H9 (cell line): Measurements from ENCODE around the gene KCNMA1. TPM values are rescaled to one million over a fixed set of nuclear protein-coding genes. Genes with fewer than 3 reads are reported as not detected.

ENCODE experiments used
- DNase-seq: peaks from one replicate; pipeline ENCODE4 v3.0.0-alpha.2; 2017
- H2AFZ ChIP-seq: one replicate; pipeline ENCODE4 v1.6.1; 2013; ENCODE audit warnings: mild to moderate bottlenecking, low read length, control low read depth, moderate library complexity
- H2AK5ac ChIP-seq: 2 replicates; pipeline ENCODE4 v1.6.1; 2013; ENCODE audit warnings: low read length, control low read depth, mixed read lengths; ENCODE audit not compliant: insufficient read length
- H2BK120ac ChIP-seq: one replicate; pipeline ENCODE4 v1.6.1; 2013; ENCODE audit warnings: low read depth, mild to moderate bottlenecking, low read length, control low read depth, inconsistent platforms; ENCODE audit not compliant: poor library complexity, severe bottlenecking
- H2BK12ac ChIP-seq: 2 replicates; pipeline ENCODE4 v1.6.1; 2013; ENCODE audit warnings: low read length, control low read depth, mixed read lengths, low read depth; ENCODE audit not compliant: insufficient read length
- H2BK15ac ChIP-seq: 2 replicates; pipeline ENCODE4 v1.6.1; 2013; ENCODE audit warnings: low read depth, low read length, control low read depth
- H2BK20ac ChIP-seq: one replicate; pipeline ENCODE4 v1.6.1; 2013; ENCODE audit warnings: low read depth, mild to moderate bottlenecking, low read length, control low read depth, inconsistent platforms; ENCODE audit not compliant: poor library complexity, severe bottlenecking
- H2BK5ac ChIP-seq: 2 replicates; pipeline ENCODE4 v1.6.1; 2013; ENCODE audit warnings: low read length, control low read depth, mixed read lengths; ENCODE audit not compliant: insufficient read length
- H3K14ac ChIP-seq: 2 replicates; pipeline ENCODE4 v1.6.1; 2013; ENCODE audit warnings: low read length, control low read depth; ENCODE audit not compliant: insufficient read depth
- H3K18ac ChIP-seq: 2 replicates; pipeline ENCODE4 v1.6.1; 2013; ENCODE audit warnings: low read depth, mild to moderate bottlenecking, mixed read lengths, low read length, control low read depth; ENCODE audit not compliant: insufficient read length
- H3K23ac ChIP-seq: 2 replicates; pipeline ENCODE4 v1.6.1; 2013; ENCODE audit warnings: low read length, control low read depth, mixed read lengths, low read depth; ENCODE audit not compliant: insufficient read length
- H3K23me2 ChIP-seq: 2 replicates; pipeline ENCODE4 v1.6.1; 2013; ENCODE audit warnings: low read depth, mild to moderate bottlenecking, mixed read lengths, low read length, control low read depth; ENCODE audit not compliant: insufficient read length, poor library complexity, severe bottlenecking
- H3K27ac ChIP-seq: 2 replicates; pipeline ENCODE4 v1.5.1; 2013; ENCODE audit warnings: low read length, control low read depth, mixed read lengths, low read depth; ENCODE audit not compliant: insufficient read length
- H3K27me3 ChIP-seq: 2 replicates; pipeline ENCODE4 v1.6.1; 2013; ENCODE audit warnings: low read length, control low read depth, inconsistent platforms; ENCODE audit not compliant: insufficient read depth
- H3K4ac ChIP-seq: 2 replicates; pipeline ENCODE4 v1.6.1; 2013; ENCODE audit warnings: low read depth, mild to moderate bottlenecking, control low read depth, inconsistent platforms, low read length, moderate library complexity
- H3K4me1 ChIP-seq: 2 replicates; pipeline ENCODE4 v1.6.1; 2013; ENCODE audit warnings: low read length, control low read depth, inconsistent platforms; ENCODE audit not compliant: insufficient read depth
- H3K4me2 ChIP-seq: 2 replicates; pipeline ENCODE4 v1.6.1; 2013; ENCODE audit warnings: low read length, control low read depth, mixed read lengths; ENCODE audit not compliant: insufficient read length, insufficient read depth
- H3K56ac ChIP-seq: 2 replicates; pipeline ENCODE4 v1.6.1; 2013; ENCODE audit warnings: low read depth, mild to moderate bottlenecking, mixed read lengths, low read length, control low read depth; ENCODE audit not compliant: insufficient read length
- H3K79me1 ChIP-seq: 2 replicates; pipeline ENCODE4 v1.6.1; 2013; ENCODE audit warnings: low read depth, mild to moderate bottlenecking, moderate library complexity, low read length, control low read depth, inconsistent platforms; ENCODE audit not compliant: insufficient read depth, poor library complexity, severe bottlenecking
- H3K79me2 ChIP-seq: 2 replicates; pipeline ENCODE4 v1.6.1; 2013; ENCODE audit warnings: low read length, control low read depth, inconsistent platforms; ENCODE audit not compliant: insufficient read depth
- H3K9ac ChIP-seq: 2 replicates; pipeline ENCODE4 v1.6.1; 2013; ENCODE audit warnings: low read length, control low read depth, mixed read lengths; ENCODE audit not compliant: insufficient read length; ENCODE audit errors: extremely low read depth
- H3K9me3 ChIP-seq: one replicate; pipeline ENCODE4 v1.6.1; 2013; ENCODE audit warnings: low read depth, low read length, inconsistent platforms; ENCODE audit not compliant: control insufficient read depth
- H3T11ph ChIP-seq: one replicate; pipeline ENCODE4 v1.6.1; 2013; ENCODE audit warnings: mild to moderate bottlenecking, low read length, control low read depth, inconsistent platforms
- H4K20me1 ChIP-seq: one replicate; pipeline ENCODE4 v1.6.1; 2013; ENCODE audit not compliant: control insufficient read depth, insufficient read length, insufficient read depth
- H4K5ac ChIP-seq: 2 replicates; pipeline ENCODE4 v1.6.1; 2013; ENCODE audit warnings: low read depth, mild to moderate bottlenecking, mixed read lengths, low read length, control low read depth; ENCODE audit not compliant: insufficient read length
- H4K8ac ChIP-seq: replicated peaks from 2 replicates; pipeline ENCODE4 v1.6.1; 2013; ENCODE audit warnings: low read length, control low read depth, mixed read lengths, low read depth; ENCODE audit not compliant: insufficient read length
- H4K91ac ChIP-seq: 2 replicates; pipeline ENCODE4 v1.6.1; 2013; ENCODE audit warnings: low read depth, mild to moderate bottlenecking, moderate library complexity, mixed read lengths, low read length, control low read depth; ENCODE audit not compliant: insufficient read length
- H3K27ac Mint-ChIP-seq, 3 experiments: 2 replicates in 2 of 3; 3 replicates in 1 of 3; pipeline ENCODE4 v1.8.0; 2020 to 2021; ENCODE audit warnings: mixed read lengths in 3 of 3, mild to moderate bottlenecking in 1 of 3, moderate library complexity in 1 of 3
- H3K27me3 Mint-ChIP-seq: 2 replicates; pipeline ENCODE4 v1.8.0; 2021; ENCODE audit warnings: low read depth, mild to moderate bottlenecking, moderate library complexity, mixed read lengths
- H3K36me3 Mint-ChIP-seq, 3 experiments: 2 replicates in 2 of 3; 3 replicates in 1 of 3; pipeline ENCODE4 v1.8.0; 2020 to 2021; ENCODE audit warnings: low read depth in 3 of 3, mixed read lengths in 3 of 3; ENCODE audit not compliant: insufficient read depth in 1 of 3
- H3K4me1 Mint-ChIP-seq, 2 experiments: 2 replicates each; pipeline ENCODE4 v1.8.0; 2020; ENCODE audit warnings: mixed read lengths in 2 of 2
- H3K4me3 Mint-ChIP-seq, 2 experiments: 2 replicates in 1 of 2; 3 replicates in 1 of 2; pipeline ENCODE4 v1.8.0; 2020 to 2021; ENCODE audit warnings: mild to moderate bottlenecking in 2 of 2, mixed read lengths in 2 of 2, moderate library complexity in 1 of 2
- H3K9me3 Mint-ChIP-seq, 2 experiments: 2 replicates in 1 of 2; 3 replicates in 1 of 2; pipeline ENCODE4 v1.8.0; 2020; ENCODE audit warnings: mild to moderate bottlenecking in 2 of 2, mixed read lengths in 2 of 2, moderate library complexity in 1 of 2
- CTCF ChIP-seq: fragments of 200-600 bp; sonication (generic); conservative IDR thresholded peaks from 3 replicates; pipeline ENCODE4 v1.8.0; 2021; ENCODE audit warnings: antibody characterized with exemption, mild to moderate bottlenecking
- WGBS: extraction: QIAGEN DNeasy Blood & Tissue Kit; methylation state at CpG from one replicate; pipeline ENCODE4 v1.1.7; 2013; ENCODE audit warnings: missing lambda C conversion rate, low lambda C conversion rate, mixed read lengths; ENCODE audit not compliant: insufficient read length; ENCODE audit errors: extremely low coverage; 5-methylcytosine and 5-hydroxymethylcytosine counted together
- total RNA-seq: library from RNA; stranded (reverse); gene quantifications from 2 replicates; pipeline ENCODE4 v1.2.1, GENCODE V29; 2021

Gene KCNMA1
- total RNA-seq, 1 experiment from 2014 or later = 2.0 TPM

DNA sequence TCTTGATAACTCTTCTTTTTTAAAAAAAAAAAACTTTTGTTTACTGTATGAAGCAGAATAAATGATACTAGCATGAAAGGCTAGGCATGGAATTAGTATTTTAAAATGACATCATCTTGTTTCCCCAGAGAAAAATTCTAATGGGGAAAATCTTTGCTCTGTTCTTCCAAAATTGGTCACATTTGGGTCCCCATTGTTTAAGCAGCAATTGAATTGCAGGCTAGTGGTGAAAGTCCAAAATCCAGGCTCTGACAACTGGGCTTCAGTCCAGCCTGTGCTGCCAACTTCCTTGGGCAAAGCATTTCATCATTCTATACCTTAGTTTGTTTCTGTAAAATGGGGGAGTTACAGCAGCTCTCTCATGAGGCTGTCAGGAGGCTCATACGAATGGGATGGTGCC is 726.4 kb downstream of the KCNMA1 start:
- no peak overlapping the region for H3K4me3 Mint-ChIP-seq
- peaks cover 0 to 3% of the 10 kb centered on the region in 2 experiments; a peak in 1 of 5 replicates for H3K9me3 Mint-ChIP-seq
- H3K14ac ChIP-seq = no peak overlapping the region
- H4K5ac ChIP-seq = no peak overlapping the region
- H2AFZ ChIP-seq = no peak overlapping the region
- no peak overlapping the region for H2BK15ac ChIP-seq
- H3K4me1 ChIP-seq = no peaks in the 10 kb centered on the region
- no peaks in the 10 kb centered on the region for H3K79me2 ChIP-seq
- H2BK20ac ChIP-seq = no peak overlapping the region
- H3K23ac ChIP-seq = no peak overlapping the region
- WGBS = no CpG with 5 or more reads among the region's 1 CpG
- no peak for DNase-seq
- no peak overlapping the region for H3K27ac Mint-ChIP-seq
- H3K27me3 ChIP-seq = no peaks in the 10 kb centered on the region
- H3K4me1 Mint-ChIP-seq = peaks cover 0 to 2% of the 10 kb centered on the region in 2 experiments; a peak in 1 of 4 replicates
- H2BK12ac ChIP-seq = no peak overlapping the region
- H3K27me3 Mint-ChIP-seq = peaks cover 2% of the 10 kb centered on the region; the same call in 1 of the 2 replicates
- H3K56ac ChIP-seq = no peak overlapping the region
- H2AK5ac ChIP-seq = no peak overlapping the region
- no peak overlapping the region for H3K27ac ChIP-seq
- no peak overlapping the region for H3K18ac ChIP-seq
- H4K91ac ChIP-seq = no peak overlapping the region
- H4K8ac ChIP-seq = no peak overlapping the region
- H3K9me3 ChIP-seq = no peaks in the 10 kb centered on the region
- H3K9ac ChIP-seq = no peak overlapping the region
- TF ChIP-seq CTCF = no peak
- H3K36me3 Mint-ChIP-seq = peaks cover 3 to 8% (median 6%) of the 10 kb centered on the region in 3 experiments; a peak in 6 of 7 replicates
- H3T11ph ChIP-seq = no peak overlapping the region
- H2BK120ac ChIP-seq = no peak overlapping the region
- H4K20me1 ChIP-seq = no peaks in the 10 kb centered on the region
- H3K4me2 ChIP-seq = no peak overlapping the region
- no peak overlapping the region for H2BK5ac ChIP-seq
- no peak overlapping the region for H3K4ac ChIP-seq
- H3K79me1 ChIP-seq = no peaks in the 10 kb centered on the region
- H3K23me2 ChIP-seq = no peaks in the 10 kb centered on the region
